HG03159 (cell line): ENCODE data around the gene SLCO3A1.

Experiments used
- ATAC-seq: cut with Tn5 transposase; IDR thresholded peaks from one replicate; pipeline ENCODE4 v1.9.1; 2021; ENCODE audit warnings: mild to moderate bottlenecking, moderate library complexity; ENCODE audit not compliant: unreplicated experiment

Gene SLCO3A1

GRCh38 chr15:91997163-91997562, 143.7 kb downstream of the SLCO3A1 start:
- ATAC-seq: no peak

GRCh38 chr15:92000709-92001108, 147.2 kb downstream of the SLCO3A1 start:
- ATAC-seq: no peak

- no peak for ATAC-seq
These were observed 147.8 kb downstream of the SLCO3A1 start for GRCh38 chr15:92001307-92001706.

- no peak for ATAC-seq
These were observed 149.2 kb downstream of the SLCO3A1 start for GRCh38 chr15:92002666-92003065.

DNA sequence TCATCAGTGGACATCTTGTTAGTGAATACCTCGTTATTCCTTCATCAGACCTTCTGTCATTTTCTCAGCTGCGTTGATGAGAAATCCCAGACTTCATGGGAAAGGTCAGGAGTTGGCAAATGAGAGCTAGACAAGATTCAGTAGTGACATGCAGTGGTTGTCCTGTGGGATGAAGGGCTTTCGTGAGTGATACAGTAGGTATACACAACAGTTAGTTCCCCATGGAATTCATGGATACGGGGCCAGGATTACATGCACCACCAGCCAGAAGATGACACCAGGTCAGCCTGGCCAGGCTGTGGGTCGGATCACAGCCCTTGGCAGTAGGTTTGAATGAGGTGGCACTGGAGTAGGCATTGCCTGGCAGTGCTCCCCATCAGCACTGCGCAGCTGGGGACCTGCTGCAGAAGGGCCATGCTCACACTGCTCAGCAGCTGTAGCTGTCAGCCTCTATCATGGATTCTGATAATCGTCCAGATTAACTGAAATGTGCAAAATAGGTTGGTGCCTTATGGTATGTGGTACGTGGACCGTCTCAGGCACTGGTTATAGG, 150.1 kb downstream of the SLCO3A1 start:
- ATAC-seq: no peak

- ATAC-seq: no peak
These were observed 151.6 kb downstream of the SLCO3A1 start for GRCh38 chr15:92005154-92005553.

- ATAC-seq: no peak
These were observed 152.9 kb downstream of the SLCO3A1 start for GRCh38 chr15:92006186-92007028.

GRCh38 chr15:92009162-92009561, 155.7 kb downstream of the SLCO3A1 start:
- ATAC-seq: no peak

GRCh38 chr15:92011611-92012367, 158.3 kb downstream of the SLCO3A1 start:
- ATAC-seq: no peak

DNA sequence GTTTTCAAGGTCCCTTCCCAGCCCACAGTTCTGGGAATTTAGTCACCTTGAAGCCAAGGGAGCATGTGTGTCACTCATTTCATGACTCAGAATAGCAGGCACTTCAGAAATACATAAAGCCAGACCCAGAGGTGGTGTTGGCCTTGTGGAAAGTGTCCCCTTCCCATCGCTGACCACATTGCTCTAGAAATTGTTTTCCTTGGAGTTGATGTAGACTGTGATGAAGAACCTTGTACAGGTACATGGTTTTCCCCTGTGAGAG, 158.8 kb downstream of the SLCO3A1 start:
- no peak for ATAC-seq

DNA sequence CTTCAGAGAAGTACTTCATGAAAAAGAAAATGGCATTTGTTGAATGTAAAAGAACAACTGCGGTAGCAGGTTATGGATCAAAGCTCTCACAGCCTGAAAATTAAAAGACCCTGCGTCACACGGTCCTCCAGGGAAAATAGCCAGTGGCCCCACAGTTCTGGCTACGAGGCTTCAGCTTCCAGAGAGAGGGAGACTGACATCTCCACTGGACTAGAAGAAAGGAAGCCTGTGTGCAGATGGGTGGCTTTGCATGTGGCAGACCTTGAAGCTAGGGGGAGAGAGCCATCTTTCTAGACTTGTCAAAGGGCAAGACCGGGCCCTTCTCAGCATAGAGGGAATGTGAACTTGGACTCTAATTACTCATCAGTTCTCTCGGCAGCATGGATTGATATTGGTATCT, 159.4 kb downstream of the SLCO3A1 start:
- ATAC-seq: no peak

GRCh38 chr15:92014281-92015030, 160.9 kb downstream of the SLCO3A1 start:
- no peak for ATAC-seq

DNA sequence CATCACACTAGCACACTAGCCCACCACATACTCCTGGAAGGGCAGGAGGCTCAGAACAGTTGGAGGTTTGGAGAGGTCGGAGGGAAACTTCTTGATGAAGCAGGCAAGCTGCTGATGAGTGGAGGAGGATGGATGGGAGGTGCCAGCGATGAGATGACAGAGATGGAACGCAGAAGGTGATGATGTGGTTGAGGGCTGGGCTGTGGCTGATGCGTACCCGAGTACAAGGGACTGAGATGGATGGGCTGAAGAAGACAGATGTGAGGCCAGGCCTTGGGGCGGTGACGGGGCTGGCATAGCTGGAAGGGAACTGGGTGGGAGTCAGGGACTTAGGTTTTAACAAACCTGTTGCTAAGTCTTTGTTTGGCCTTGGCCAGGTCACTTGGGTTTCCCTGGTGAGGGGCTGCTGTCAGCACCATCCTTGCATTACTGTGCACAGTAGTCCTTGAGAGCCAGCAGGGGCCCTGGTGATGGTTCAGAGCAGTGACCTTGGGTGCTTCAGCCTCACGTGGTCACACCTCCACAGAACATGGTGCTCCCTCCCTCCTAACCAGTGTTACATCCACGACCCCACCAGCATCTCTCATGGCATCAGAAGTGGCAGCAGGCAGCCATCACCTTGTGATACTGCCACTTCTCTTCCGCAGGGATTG, 164.5 kb downstream of the SLCO3A1 start:
- no peak for ATAC-seq

DNA sequence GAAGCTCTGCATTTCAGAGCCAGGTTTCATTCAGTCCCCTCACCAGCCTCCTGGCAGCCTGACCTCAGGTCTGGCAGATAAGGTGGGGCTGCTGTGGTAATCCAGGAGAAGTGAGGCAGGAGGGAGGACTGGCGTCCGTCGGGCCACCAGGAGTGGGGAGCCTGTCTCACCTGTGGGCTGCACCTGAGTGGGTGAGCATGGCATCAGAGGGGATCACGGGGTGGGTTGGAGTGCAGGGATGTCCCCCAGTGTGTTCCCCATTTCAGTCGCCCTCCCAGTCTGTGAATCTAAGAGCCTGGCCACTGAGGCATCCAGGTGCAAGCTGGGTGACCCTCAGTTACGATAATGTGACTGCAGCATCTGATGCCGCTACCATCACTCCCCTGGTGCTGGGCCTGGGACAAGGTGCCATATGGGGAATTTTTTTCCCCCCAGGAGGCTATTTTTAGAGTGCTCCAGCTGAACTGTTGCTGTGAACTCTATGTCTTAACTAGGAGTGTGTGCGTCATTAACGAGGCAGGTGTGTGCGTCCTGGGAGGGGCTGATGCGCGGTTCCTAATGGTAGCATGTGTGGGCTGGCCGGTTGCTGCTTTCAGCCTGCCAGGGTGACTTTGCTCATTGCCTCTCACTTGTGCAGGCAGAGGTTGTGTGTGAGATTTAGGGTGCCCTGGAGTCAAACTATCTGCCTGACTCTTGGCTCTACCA, 165.2 kb downstream of the SLCO3A1 start:
- ATAC-seq: no peak

DNA sequence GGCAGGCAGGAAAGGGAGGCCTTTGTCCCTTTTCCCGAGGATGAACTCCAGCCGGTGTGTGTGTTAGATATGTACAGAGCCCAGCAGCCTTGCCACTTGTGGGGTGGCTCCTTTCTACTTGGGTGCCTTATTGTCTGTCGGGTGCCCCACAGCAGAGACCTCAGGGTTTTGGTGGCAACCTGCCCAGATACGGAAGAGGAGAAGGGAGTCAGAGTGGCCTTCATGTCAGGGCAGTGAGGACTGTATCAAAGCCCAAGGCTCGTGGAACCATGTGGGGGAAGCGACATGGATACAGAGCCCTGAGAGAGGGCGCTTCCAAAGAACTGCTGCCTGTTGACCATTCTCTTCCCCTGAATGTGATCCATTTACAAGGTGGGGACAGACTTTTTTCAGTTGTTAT, 166.2 kb downstream of the SLCO3A1 start:
- ATAC-seq: no peak

DNA sequence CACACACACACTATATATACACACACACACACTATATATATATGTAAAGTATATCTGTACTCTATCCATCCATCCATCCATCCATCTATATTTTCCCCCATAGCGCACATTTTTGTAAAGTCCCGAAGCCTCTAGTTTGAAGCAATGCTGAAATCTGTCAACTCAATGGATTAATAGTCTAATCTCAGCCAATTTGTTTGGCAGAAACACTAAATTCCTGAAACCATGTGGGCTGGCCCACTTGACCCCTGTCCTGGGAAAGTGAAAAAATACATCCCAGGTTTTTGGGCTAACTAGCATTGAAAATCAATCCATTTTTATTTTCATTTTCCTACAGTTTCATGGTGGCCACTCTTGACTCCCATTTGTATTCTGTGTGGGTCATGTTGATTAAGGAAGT, 166.7 kb downstream of the SLCO3A1 start:
- ATAC-seq: no peak

GRCh38 chr15:92020804-92021203, 167.3 kb downstream of the SLCO3A1 start:
- no peak for ATAC-seq

DNA sequence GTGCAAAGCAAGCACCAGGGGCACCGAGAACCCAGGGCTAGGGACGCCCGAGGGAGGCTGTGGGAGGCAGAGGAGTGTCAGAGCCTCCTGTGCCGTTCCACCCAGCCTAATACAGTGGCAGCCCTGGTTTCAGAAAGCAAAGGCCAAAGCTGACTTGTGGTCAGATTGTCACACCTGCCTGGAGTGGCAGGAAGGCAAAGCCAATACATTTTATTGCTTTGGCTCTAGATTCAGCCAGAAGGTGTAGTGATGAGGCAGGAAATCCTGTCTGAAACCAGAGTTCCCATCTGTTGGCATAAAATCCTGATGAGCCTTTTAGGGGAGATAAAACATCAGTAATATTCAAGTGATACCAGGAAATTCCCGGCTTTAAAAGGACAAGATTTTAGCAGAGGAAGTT, 168.3 kb downstream of the SLCO3A1 start:
- no peak for ATAC-seq

- ATAC-seq: no peak
These were observed 170.5 kb downstream of the SLCO3A1 start for GRCh38 chr15:92023965-92024364.

GRCh38 chr15:92025706-92026270, 172.3 kb downstream of the SLCO3A1 start:
- ATAC-seq: no peak
